Small intestine (tissue), 7 donors: ENCODE measurements around the gene PCDHB1. TPM values are rescaled to one million over a fixed set of nuclear protein-coding genes. Genes with fewer than 3 reads are reported as not detected.

ENCODE experiments used
- DNase-seq, 2 donors: peaks; one replicate each; pipeline versions ENCODE4 v3.0.0 to v3.0.0-alpha.2; 2013
- FAIRE-seq: peaks from 2 replicates; lab custom pipeline; 2012; peaks lifted over from hg19 to GRCh38; lab: Jason Lieb, UNC
- H3K27ac ChIP-seq, 3 donors: one replicate each; pipeline ENCODE4 v1.5.1; 2013; ENCODE audit warnings: low read length in 2 of 3, mild to moderate bottlenecking in 2 of 3, control low read depth in 1 of 3, inconsistent platforms in 1 of 3, low read depth in 1 of 3, moderate library complexity in 1 of 3
- H3K27me3 ChIP-seq, 3 donors: one replicate each; pipeline ENCODE4 v1.6.1; 2013; ENCODE audit warnings: low read length in 3 of 3, inconsistent platforms in 1 of 3; ENCODE audit not compliant: control insufficient read depth in 3 of 3, insufficient read depth in 3 of 3
- H3K36me3 ChIP-seq, 3 donors: one replicate each; pipeline ENCODE4 v1.6.1; 2013; ENCODE audit warnings: low read length in 3 of 3, inconsistent platforms in 1 of 3, low read depth in 1 of 3, mild to moderate bottlenecking in 1 of 3, moderate library complexity in 1 of 3; ENCODE audit not compliant: control insufficient read depth in 3 of 3, insufficient read depth in 2 of 3
- H3K4me1 ChIP-seq, 3 donors: one replicate each; pipeline ENCODE4 v1.6.1; 2013; ENCODE audit warnings: low read length in 2 of 3, inconsistent platforms in 1 of 3, low read depth in 1 of 3, mild to moderate bottlenecking in 1 of 3, moderate library complexity in 1 of 3; ENCODE audit not compliant: control insufficient read depth in 3 of 3, insufficient read depth in 2 of 3
- H3K4me3 ChIP-seq, 3 donors: one replicate each; pipeline ENCODE4 v1.5.1; 2013; ENCODE audit warnings: low read length in 3 of 3, control low read depth in 1 of 3, inconsistent platforms in 1 of 3, low read depth in 1 of 3, mild to moderate bottlenecking in 1 of 3, moderate library complexity in 1 of 3
- H3K9me3 ChIP-seq, 2 donors: one replicate each; pipeline ENCODE4 v1.6.1; 2013; ENCODE audit warnings: low read depth in 1 of 2, low read length in 1 of 2; ENCODE audit not compliant: control insufficient read depth in 2 of 2, insufficient read depth in 1 of 2
- WGBS, 3 donors: extraction: QIAGEN DNeasy Blood & Tissue Kit; methylation state at CpG; one replicate each; pipeline ENCODE4 v1.1.7; 2013; 5-methylcytosine and 5-hydroxymethylcytosine counted together
- polyA plus RNA-seq, 4 donors: library from polyadenylated mRNA; stranded (reverse) in 3 of 4; unstranded in 1 of 4; fragments of 200-250 nt in 3 of 4; fragments of 120-200 nt in 1 of 4; gene quantifications; one replicate each; pipeline versions ENCODE4 v1.2.1 to v1.2.3, GENCODE V29; 2013
- donor health status: healthy with polysubstance abuse.
- donor health status: control.
- donor health status: control.
- donor health status: Bipolar disorder and iron deficiency.
- donor health status: healthy.

PCDHB1 gene
- polyA plus RNA-seq, 4 donors = 0.03 to 0.04 TPM; not detected in 2

DNA sequence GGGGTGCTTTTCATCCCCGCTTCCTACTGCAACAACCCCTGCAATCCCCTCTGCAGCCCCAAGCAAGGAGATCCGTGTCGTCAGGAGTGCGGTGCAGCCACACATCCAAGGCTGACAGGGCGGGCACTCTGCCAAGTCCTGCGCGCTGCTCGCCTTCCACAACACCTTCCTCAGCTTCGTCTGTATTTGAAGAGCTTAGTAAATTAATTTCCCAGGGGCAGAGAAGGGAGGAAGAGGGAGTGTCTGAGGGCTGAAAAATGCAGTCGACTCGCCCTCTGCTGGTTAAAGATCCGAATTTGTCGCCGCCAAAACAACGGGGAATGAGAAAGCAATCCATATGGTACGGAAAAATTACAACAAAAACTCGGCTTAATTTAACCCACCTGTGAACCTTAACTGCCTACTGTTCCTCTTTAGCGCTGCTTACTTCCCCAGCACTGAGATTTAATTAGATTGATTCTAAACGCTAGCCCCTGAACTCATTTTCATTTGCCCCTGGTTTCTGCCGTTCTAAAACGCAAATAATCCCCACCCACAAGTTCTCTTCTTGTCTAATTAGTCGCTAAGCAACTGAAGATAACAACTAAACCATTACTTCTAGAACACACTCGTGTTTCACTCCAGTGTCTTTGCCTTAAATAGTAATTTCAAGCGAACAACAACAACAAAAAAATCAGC lies 10.9 kb upstream of the PCDHB1 start:
- no peaks in the 10 kb centered on the region for H3K36me3 ChIP-seq
- H3K27ac ChIP-seq = peak overlapping the region in 1 of 3 donors; percentile 45
- WGBS, 3 donors = 11 to 20% (median 19%) methylated on average over 24 of the region's 24 CpGs
- H3K4me3 ChIP-seq = peak overlapping the region in 1 of 3 donors; percentile 25
- FAIRE-seq (no peak), DNase-seq (peak in 1 of 2 donors; percentile 14)
- H3K9me3 ChIP-seq = peaks cover 0 to 11% of the 10 kb centered on the region in 2 donors
- H3K4me1 ChIP-seq = no peaks in the 10 kb centered on the region
- no peaks in the 10 kb centered on the region for H3K27me3 ChIP-seq

GRCh38 chr5:141040771-141041426 lies 10.3 kb upstream of the PCDHB1 start:
- no peaks in the 10 kb centered on the region for H3K36me3 ChIP-seq
- FAIRE-seq (no peak), DNase-seq (peak; percentile 12 to 71)
- H3K9me3 ChIP-seq = peaks cover 0 to 11% of the 10 kb centered on the region in 2 donors
- H3K4me3 ChIP-seq = peak overlapping the region in 1 of 3 donors; percentile 25
- H3K27ac ChIP-seq = peak overlapping the region in 2 of 3 donors; percentile 45
- 9 to 22% (median 18%) methylated on average over 25 of the region's 25 CpGs for WGBS, 3 donors
- H3K27me3 ChIP-seq = peaks cover 0 to 1% (median 0%) of the 10 kb centered on the region in 3 donors
- H3K4me1 ChIP-seq = no peaks in the 10 kb centered on the region

- DNase-seq (no peak), FAIRE-seq (no peak)
- no peak overlapping the region for H3K27ac ChIP-seq
- H3K9me3 ChIP-seq = peaks cover 0 to 11% of the 10 kb centered on the region in 2 donors
- WGBS, 3 donors = 20 to 33% (median 30%) methylated on average over 4 of the region's 4 CpGs
- peaks cover 0 to 1% (median 0%) of the 10 kb centered on the region in 3 donors for H3K27me3 ChIP-seq
- H3K4me3 ChIP-seq = no peak overlapping the region
- no peaks in the 10 kb centered on the region for H3K36me3 ChIP-seq
- no peaks in the 10 kb centered on the region for H3K4me1 ChIP-seq
These were observed 9.8 kb upstream of the PCDHB1 start for GRCh38 chr5:141041427-141041785.

GRCh38 chr5:141042555-141042954 lies 8.6 kb upstream of the PCDHB1 start:
- DNase-seq = no peak
- peaks cover 0 to 1% (median 0%) of the 10 kb centered on the region in 3 donors for H3K27me3 ChIP-seq
- H3K9me3 ChIP-seq = peaks cover 0 to 11% of the 10 kb centered on the region in 2 donors
- H3K36me3 ChIP-seq = no peaks in the 10 kb centered on the region
- WGBS, 3 donors = 63 to 65% (median 64%) methylated on average over 1 of the region's 1 CpG
- no peak overlapping the region for H3K4me3 ChIP-seq
- H3K27ac ChIP-seq = no peak overlapping the region
- FAIRE-seq = no peak
- H3K4me1 ChIP-seq = no peaks in the 10 kb centered on the region

- Histone ChIP-seq H3K27ac (no peak overlapping the region), H3K9me3 (peaks cover 0 to 16% of the 10 kb centered on the region in 2 donors), H3K27me3 (peaks cover 0 to 9% (median 8%) of the 10 kb centered on the region in 3 donors), H3K4me3 (peak overlapping the region in 2 of 3 donors; percentile 7 to 10), H3K4me1 (no peaks in the 10 kb centered on the region), H3K36me3 (no peaks in the 10 kb centered on the region)
- FAIRE-seq (no peak), DNase-seq (no peak)
- 13 to 30% (median 28%) methylated on average over 19 of the region's 19 CpGs for WGBS, 3 donors
These were observed 320 bp downstream of the PCDHB1 start for GRCh38 chr5:141051521-141051866.

DNA sequence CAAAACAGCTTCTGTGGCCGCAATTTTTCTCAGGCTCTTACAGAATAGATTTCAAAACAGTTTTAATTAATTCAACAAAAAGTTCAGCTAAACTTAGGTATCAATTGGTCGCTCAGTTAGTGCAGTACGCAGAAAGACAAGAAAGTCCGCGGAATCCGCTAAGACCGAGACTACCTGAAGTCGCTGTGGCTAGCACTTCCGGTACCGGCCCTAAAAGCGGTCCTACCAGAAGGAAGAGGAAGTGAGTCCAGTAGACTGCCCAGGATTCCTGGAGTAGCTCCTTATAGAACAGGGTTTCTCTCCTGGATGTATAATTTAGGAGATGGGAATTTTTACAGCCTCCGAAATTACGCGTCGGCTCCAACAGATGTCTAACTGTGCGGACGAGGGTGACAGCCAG lies 26.7 kb downstream of the PCDHB1 start:
- no peak overlapping the region for H3K4me3 ChIP-seq
- FAIRE-seq = no peak
- H3K9me3 ChIP-seq = peaks cover 1 to 16% of the 10 kb centered on the region in 2 donors
- H3K36me3 ChIP-seq = no peaks in the 10 kb centered on the region
- H3K27me3 ChIP-seq = no peaks in the 10 kb centered on the region
- H3K4me1 ChIP-seq = no peaks in the 10 kb centered on the region
- 52 to 69% (median 68%) methylated on average over 17 of the region's 17 CpGs for WGBS, 3 donors
- no peak overlapping the region for H3K27ac ChIP-seq
- no peak for DNase-seq

DNA sequence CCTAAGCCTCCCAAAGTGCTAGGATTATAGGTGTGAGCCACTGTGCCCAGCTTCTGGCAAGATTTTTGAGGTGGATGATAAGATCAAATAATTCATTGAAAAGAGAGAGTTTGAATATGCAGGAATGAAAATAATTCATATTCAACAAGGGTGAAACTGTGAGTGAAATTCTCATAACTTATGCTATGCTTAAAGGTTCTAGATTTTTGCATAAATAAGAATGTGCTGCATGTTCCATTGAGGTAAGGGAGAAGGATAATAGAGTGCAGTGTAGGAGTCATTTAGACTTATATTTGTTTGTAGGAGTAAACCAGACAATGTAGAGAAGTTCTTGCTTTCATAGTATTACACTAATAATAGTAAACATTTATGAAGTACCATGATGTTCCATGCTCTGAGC lies 31.1 kb downstream of the PCDHB1 start:
- DNase-seq (no peak), FAIRE-seq (no peak)
- Histone ChIP-seq H3K27me3 (no peaks in the 10 kb centered on the region), H3K4me1 (no peaks in the 10 kb centered on the region), H3K27ac (no peak overlapping the region), H3K4me3 (no peak overlapping the region), H3K9me3 (peaks cover 1 to 16% of the 10 kb centered on the region in 2 donors), H3K36me3 (no peaks in the 10 kb centered on the region)

- FAIRE-seq = no peak
- no peak for DNase-seq
- 19 to 34% (median 27%) methylated on average over 21 of the region's 21 CpGs for WGBS, 3 donors
- Histone ChIP-seq H3K9me3 (no peaks in the 10 kb centered on the region), H3K27me3 (no peaks in the 10 kb centered on the region), H3K36me3 (no peaks in the 10 kb centered on the region), H3K4me1 (no peaks in the 10 kb centered on the region), H3K4me3 (no peak overlapping the region), H3K27ac (no peak overlapping the region)
These were observed 33.4 kb downstream of the PCDHB1 start for GRCh38 chr5:141084487-141084989.
